CD14-positive monocyte (primary cell): ENCODE measurements around the gene TSSK2. TPM values are rescaled to one million over a fixed set of nuclear protein-coding genes. Genes with fewer than 3 reads are reported as not detected.

ENCODE experiments used
- DNase-seq, 3 donors: peaks; one replicate each; pipeline ENCODE4 v3.0.0-alpha.2; 2011 to 2022
- H2AFZ ChIP-seq: 2 replicates; pipeline ENCODE4 v1.6.0; 2012; ENCODE audit warnings: mild to moderate bottlenecking, low read depth, low read length, inconsistent platforms; ENCODE audit not compliant: insufficient read depth, poor library complexity, severe bottlenecking
- H3K27ac ChIP-seq, 2 donors: 1 replicate in 1 of 2; 2 replicates in 1 of 2; pipeline ENCODE4 v1.5.1; 2012 to 2013; ENCODE audit warnings: low read length in 2 of 2, control low read depth in 1 of 2, inconsistent platforms in 1 of 2, low read depth in 1 of 2, mild to moderate bottlenecking in 1 of 2
- H3K27me3 ChIP-seq, 2 donors: one replicate each; pipeline versions ENCODE4 v1.6.0 to v1.6.1; 2011 to 2013; ENCODE audit warnings: low read length in 2 of 2; ENCODE audit not compliant: control insufficient read depth in 2 of 2, insufficient read depth in 2 of 2
- H3K36me3 ChIP-seq, 2 donors: replicated peaks in 1 of 2; 1 replicate in 1 of 2; 2 replicates in 1 of 2; pipeline versions ENCODE4 v1.5.1 to v1.6.1; 2012 to 2013; ENCODE audit warnings: low read length in 2 of 2, control low read depth in 1 of 2, inconsistent platforms in 1 of 2, mild to moderate bottlenecking in 1 of 2; ENCODE audit not compliant: insufficient read depth in 2 of 2, control insufficient read depth in 1 of 2
- H3K4me1 ChIP-seq, 2 donors: 1 replicate in 1 of 2; 2 replicates in 1 of 2; pipeline versions ENCODE4 v1.5.1 to v1.6.1; 2012 to 2013; ENCODE audit warnings: low read length in 2 of 2, control low read depth in 1 of 2, inconsistent platforms in 1 of 2, mild to moderate bottlenecking in 1 of 2, moderate library complexity in 1 of 2; ENCODE audit not compliant: insufficient read depth in 2 of 2, control insufficient read depth in 1 of 2
- H3K4me2 ChIP-seq: replicated peaks from 2 replicates; pipeline ENCODE3; 2012; ENCODE audit warnings: low read length, moderate library complexity, mild to moderate bottlenecking; ENCODE audit not compliant: poor library complexity, severe bottlenecking; ENCODE audit errors: extremely low read depth
- H3K4me3 ChIP-seq, 3 experiments: fragments of 200-600 bp in 1 of 3; sonication (generic) in 1 of 3; replicated peaks in 1 of 3; 1 replicate in 2 of 3; 2 replicates in 1 of 3; pipeline ENCODE4 v1.5.1; 2011 to 2013; ENCODE audit warnings: low read length in 3 of 3, mild to moderate bottlenecking in 3 of 3, control low read depth in 2 of 3, low read depth in 2 of 3, inconsistent platforms in 1 of 3, moderate library complexity in 1 of 3
- H3K79me2 ChIP-seq: 2 replicates; pipeline ENCODE4 v1.6.0; 2012; ENCODE audit warnings: mild to moderate bottlenecking, control low read depth, inconsistent platforms, low read length, moderate library complexity; ENCODE audit not compliant: insufficient read depth
- H3K9ac ChIP-seq: 2 replicates; pipeline ENCODE4 v1.6.0; 2017; ENCODE audit warnings: low read length, mild to moderate bottlenecking; ENCODE audit not compliant: insufficient read depth, poor library complexity, severe bottlenecking
- H3K9me3 ChIP-seq, 2 donors: replicated peaks in 1 of 2; 1 replicate in 1 of 2; 2 replicates in 1 of 2; pipeline versions ENCODE4 v1.5.1 to v1.6.1; 2012 to 2013; ENCODE audit warnings: low read length in 2 of 2, control low read depth in 1 of 2; ENCODE audit not compliant: control insufficient read depth in 1 of 2, insufficient read depth in 1 of 2
- H4K20me1 ChIP-seq: 2 replicates; pipeline ENCODE4 v1.6.0; 2012; ENCODE audit warnings: mild to moderate bottlenecking, low read length, control low read depth, moderate library complexity; ENCODE audit not compliant: insufficient read depth
- H3K27ac Mint-ChIP-seq, 7 donors: one replicate each; pipeline ENCODE4 v1.8.0; 2020; ENCODE audit warnings: mild to moderate bottlenecking in 7 of 7, mixed read lengths in 7 of 7, moderate library complexity in 6 of 7, inconsistent platforms in 2 of 7
- H3K27me3 Mint-ChIP-seq, 3 donors: one replicate each; pipeline ENCODE4 v1.8.0; 2021 to 2022; ENCODE audit warnings: low read depth in 3 of 3, mild to moderate bottlenecking in 3 of 3, mixed read lengths in 3 of 3, moderate library complexity in 3 of 3, inconsistent platforms in 1 of 3
- H3K36me3 Mint-ChIP-seq, 2 donors: one replicate each; pipeline ENCODE4 v1.8.0; 2020; ENCODE audit warnings: mixed read lengths in 2 of 2, inconsistent platforms in 1 of 2, mild to moderate bottlenecking in 1 of 2
- H3K4me1 Mint-ChIP-seq: one replicate; pipeline ENCODE4 v1.8.0; 2020; ENCODE audit warnings: mild to moderate bottlenecking, mixed read lengths
- H3K4me3 Mint-ChIP-seq, 2 donors: one replicate each; pipeline ENCODE4 v1.8.0; 2020; ENCODE audit warnings: mild to moderate bottlenecking in 2 of 2, mixed read lengths in 2 of 2, moderate library complexity in 1 of 2
- H3K9me3 Mint-ChIP-seq, 7 donors: one replicate each; pipeline ENCODE4 v1.8.0; 2020 to 2022; ENCODE audit warnings: mixed read lengths in 7 of 7, mild to moderate bottlenecking in 6 of 7, moderate library complexity in 6 of 7, inconsistent platforms in 2 of 7
- CTCF ChIP-seq: fragments of 200-600 bp; IDR thresholded peaks from one replicate; pipeline ENCODE4 v1.8.0; 2022; ENCODE audit warnings: antibody characterized with exemption, mild to moderate bottlenecking
- WGBS: methylation state at CpG from one replicate; pipeline ENCODE4 v1.1.5; 2013; ENCODE audit warnings: missing lambda C conversion rate; ENCODE audit not compliant: insufficient coverage; 5-methylcytosine and 5-hydroxymethylcytosine counted together
- intact Hi-C, 2 donors: fragments of 100-400 bp; cut with micrococcal nuclease; formaldehyde crosslinking; loops; one replicate each; pipeline versions ENCODE4 v1.15.0 to v1.15.1; 2023
- polyA plus RNA-seq, 3 donors: library from polyadenylated mRNA; depleted of rRNA in 1 of 3; unstranded in 2 of 3; stranded (reverse) in 1 of 3; fragments of 300-500 nt in 2 of 3; fragments of >200 nt in 1 of 3; fragmentation: Illumina TruSeq in 2 of 3; gene quantifications; 1 replicate in 2 of 3; 2 replicates in 1 of 3; pipeline ENCODE4 v1.2.3, GENCODE V29; 2012 to 2021

TSSK2 gene
- polyA plus RNA-seq, 3 donors: 0.04 TPM; not detected in 2

GRCh38 chr22:19110646-19111045, 20.5 kb upstream of the TSSK2 start:
- Histone ChIP-seq H3K9me3 (no peaks in the 10 kb centered on the region), H3K79me2 (peaks cover 95% of the 10 kb centered on the region), H2AFZ (no peak overlapping the region), H4K20me1 (peaks cover 50% of the 10 kb centered on the region), H3K4me1 (peaks cover 72 to 81% of the 10 kb centered on the region in 2 donors), H3K27ac (peak overlapping the region; percentile 90 to 92), H3K9ac (peak overlapping the region; percentile 53), H3K4me2 (peak overlapping the region; percentile 77), H3K27me3 (no peaks in the 10 kb centered on the region), H3K36me3 (peaks cover 5 to 13% of the 10 kb centered on the region in 2 donors), H3K4me3 (peak overlapping the region in 1 of 3 experiments; percentile 69)
- Mint-ChIP-seq H3K4me1 (peaks cover 87% of the 10 kb centered on the region), H3K9me3 (no peaks in the 10 kb centered on the region), H3K27ac (peak overlapping the region; percentile 94 to 99 (median 97)), H3K27me3 (peaks cover 0 to 4% (median 3%) of the 10 kb centered on the region in 3 donors), H3K36me3 (peaks cover 15 to 29% of the 10 kb centered on the region in 2 donors), H3K4me3 (peak overlapping the region in 1 of 2 donors; percentile 42)
- no peak for TF ChIP-seq CTCF
- DNase-seq: peak in 2 of 3 donors; percentile 54 to 55
- intact Hi-C loops: no loop called here

- H3K4me3 ChIP-seq: peak overlapping the region in 1 of 3 experiments; percentile 69
- TF ChIP-seq CTCF: no peak
- peaks cover 76 to 83% of the 10 kb centered on the region in 2 donors for H3K4me1 ChIP-seq
- H3K36me3 ChIP-seq: peaks cover 5 to 18% of the 10 kb centered on the region in 2 donors
- Mint-ChIP-seq H3K9me3 (no peaks in the 10 kb centered on the region), H3K27ac (peak overlapping the region; percentile 93 to 98 (median 96)), H3K4me3 (peak overlapping the region; percentile 7 to 42), H3K4me1 (peaks cover 87% of the 10 kb centered on the region), H3K27me3 (peaks cover 0 to 4% (median 3%) of the 10 kb centered on the region in 3 donors), H3K36me3 (peaks cover 19 to 29% of the 10 kb centered on the region in 2 donors)
- H4K20me1 ChIP-seq: peaks cover 50% of the 10 kb centered on the region
- no peaks in the 10 kb centered on the region for H3K27me3 ChIP-seq
- H3K4me2 ChIP-seq: peak overlapping the region; percentile 77
- peak in 1 of 3 donors; percentile 5 for DNase-seq
- no peak overlapping the region for H2AFZ ChIP-seq
- no peak overlapping the region for H3K9ac ChIP-seq
- H3K9me3 ChIP-seq: no peaks in the 10 kb centered on the region
- H3K27ac ChIP-seq: peak overlapping the region; percentile 76 to 90
- 80% methylated on average over 3 of the region's 3 CpGs for WGBS
- H3K79me2 ChIP-seq: peaks cover 95% of the 10 kb centered on the region
- intact Hi-C loops: no loop called here
These were observed 20.0 kb upstream of the TSSK2 start for GRCh38 chr22:19111140-19111539.
